ENCODE results near the gene ADD1. TPM values are rescaled to one million over a fixed set of nuclear protein-coding genes. Genes with fewer than 3 reads are reported as not detected.
"Not testable (repeated sequence)": the region's sequence is repeated elsewhere in the genome, so short reads cannot be mapped to it uniquely, and the experiment has no call there.

The ADD1 gene
- polyA plus RNA-seq, 4 donors = 233 to 278 (median 262) TPM

DNA sequence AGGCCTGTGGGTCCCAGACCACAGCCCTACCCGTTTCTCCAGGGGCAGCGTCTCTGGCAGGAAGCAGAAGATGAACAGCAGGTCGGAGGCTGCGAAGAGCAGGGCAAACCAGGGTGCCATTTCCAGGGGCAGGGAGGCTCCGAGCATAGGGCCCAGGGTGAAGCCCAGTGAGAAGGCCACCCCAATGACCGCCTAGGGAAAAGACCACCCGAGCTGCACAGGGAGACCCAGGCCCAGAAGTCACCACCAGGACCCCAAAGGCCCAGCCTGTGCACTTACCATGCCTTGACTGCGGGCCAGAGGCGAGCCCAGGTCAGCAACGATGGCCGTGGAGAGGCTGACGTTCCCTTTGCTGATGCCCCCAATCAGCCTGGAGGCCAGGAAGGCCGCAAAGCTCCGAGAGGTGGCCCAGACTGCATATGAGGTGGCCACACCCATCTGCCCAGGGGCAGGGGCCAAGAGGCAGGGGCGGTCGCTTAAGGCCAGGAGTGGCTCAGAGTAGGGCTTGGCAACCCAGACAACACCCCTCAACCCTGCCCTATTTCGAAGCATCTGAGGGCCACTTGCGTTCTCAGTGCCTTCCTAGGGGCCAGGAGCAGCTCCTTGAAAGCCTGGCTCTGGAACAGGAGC is 88.8 kb downstream of the ADD1 start:
- no peak for DNase-seq (ENCODE audit: low read depth in 4 of 4, low spot score in 2 of 4)

DNA sequence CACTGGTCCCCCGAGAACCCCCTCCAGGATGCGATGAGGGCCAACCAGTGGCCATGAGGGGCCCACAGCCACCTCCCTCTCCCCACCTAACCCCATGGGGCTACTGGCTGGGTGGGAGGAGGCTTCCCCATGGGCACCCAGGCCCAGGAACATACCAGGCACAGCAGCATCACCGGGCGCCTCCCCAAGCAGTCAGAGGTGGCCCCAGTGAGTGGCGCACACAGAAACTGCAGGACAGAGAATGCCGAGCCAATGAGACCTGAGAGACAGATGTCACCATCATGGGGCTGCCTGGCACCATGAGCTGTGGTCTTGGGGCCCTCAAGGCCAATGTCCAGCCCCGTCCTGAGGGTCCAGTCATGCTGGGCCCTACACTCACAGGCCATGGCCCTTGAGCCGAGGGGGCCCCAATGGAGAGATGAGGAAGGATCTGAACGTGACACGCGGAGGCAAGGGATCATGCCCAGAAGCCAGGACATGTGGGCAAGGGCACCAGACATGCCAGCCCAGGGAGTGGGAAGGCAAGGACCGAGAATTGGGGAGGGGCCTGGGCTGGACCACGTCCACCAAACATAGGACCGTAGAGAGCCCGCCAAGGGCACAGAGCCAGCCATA is 89.4 kb downstream of the ADD1 start:
- no peak for DNase-seq (ENCODE audit: low read depth in 4 of 4, low spot score in 2 of 4)

DNA sequence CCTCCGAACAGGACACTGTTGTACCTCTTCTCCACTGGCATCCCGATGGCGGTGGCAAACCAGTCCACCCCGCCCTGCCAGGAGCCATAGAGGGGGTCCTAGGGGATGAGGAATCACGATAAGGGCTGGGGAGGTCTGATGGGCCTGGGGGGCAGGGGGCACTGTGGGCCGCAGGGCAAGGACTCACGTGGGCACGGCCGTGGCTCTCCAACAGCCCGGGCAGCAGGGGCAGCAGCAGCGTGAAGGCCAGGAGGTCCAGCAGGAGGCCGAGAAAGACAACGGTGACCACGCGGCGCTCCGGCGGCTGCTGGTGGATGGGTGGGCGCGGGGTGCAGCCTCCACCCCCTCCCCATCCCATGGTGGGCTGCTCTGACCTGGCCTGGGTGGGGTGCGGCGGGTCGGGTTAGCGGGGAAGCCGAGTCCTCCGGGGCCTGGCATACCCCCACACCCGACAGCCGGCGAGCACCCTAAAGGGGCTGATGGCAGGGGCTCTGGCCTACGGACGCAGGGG is 90.0 kb downstream of the ADD1 start:
- no peak for DNase-seq (ENCODE audit: low read depth in 4 of 4, low spot score in 2 of 4)

- no peak for DNase-seq (ENCODE audit: low read depth in 4 of 4, low spot score in 2 of 4)
Measured at GRCh38 chr4:2934077-2934812, 90.6 kb downstream of the ADD1 start.

DNA sequence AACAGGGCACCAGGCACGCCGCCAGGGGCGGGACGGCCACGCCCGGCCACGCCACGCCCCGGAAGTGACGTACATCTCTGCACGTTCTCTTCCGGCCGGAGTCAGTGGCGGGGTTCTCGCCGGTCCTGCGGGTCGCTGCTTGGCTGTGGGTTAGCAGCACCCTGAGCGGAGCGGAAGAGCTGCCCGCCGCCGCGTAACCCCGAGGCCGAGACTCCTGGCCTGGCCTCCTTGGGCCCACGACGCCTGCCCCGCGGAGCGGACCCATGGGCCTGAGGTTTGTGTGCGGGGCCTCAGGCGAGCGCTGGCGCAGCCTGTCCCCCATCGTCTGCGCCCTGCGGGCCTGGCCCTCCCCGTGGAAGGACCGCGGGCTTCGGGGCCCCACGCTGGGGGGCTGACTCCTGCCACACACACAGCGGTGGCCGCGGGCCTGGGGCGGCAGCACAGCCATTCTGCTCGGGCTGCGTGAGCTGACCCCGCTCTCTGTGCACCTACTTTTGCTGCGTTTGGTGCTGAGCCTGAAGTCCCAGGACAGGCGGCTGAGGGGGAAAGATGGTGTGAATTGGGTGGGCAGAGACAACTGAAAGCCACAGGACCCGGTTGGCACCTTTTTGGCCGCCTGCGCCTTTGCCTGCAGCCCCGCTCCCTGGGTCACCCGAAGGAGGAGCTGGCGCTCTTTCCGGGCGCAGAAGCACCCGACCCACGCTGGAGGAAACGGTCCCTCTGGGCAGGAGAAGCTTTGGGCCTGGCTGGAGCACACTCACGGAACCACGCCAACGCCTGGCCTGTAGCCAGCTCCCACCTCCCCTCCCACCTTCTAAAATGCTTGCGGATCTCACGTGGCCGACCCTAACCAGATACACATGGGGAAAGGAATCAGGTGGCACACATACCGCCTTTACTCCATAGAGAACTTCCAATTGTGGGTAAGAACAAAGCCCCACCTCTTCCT is 91.4 kb downstream of the ADD1 start:
- peak; percentile 69 to 85 (median 80) for DNase-seq (ENCODE audit: low read depth in 4 of 4, low spot score in 2 of 4)

GRCh38 chr4:2935762-2936743 is 92.4 kb downstream of the ADD1 start:
- DNase-seq (ENCODE audit: low read depth in 4 of 4, low spot score in 2 of 4) = no peak

GRCh38 chr4:2936773-2937145 is 93.1 kb downstream of the ADD1 start:
- no peak for DNase-seq (ENCODE audit: low read depth in 4 of 4, low spot score in 2 of 4)

- DNase-seq (ENCODE audit: low read depth in 4 of 4, low spot score in 2 of 4) = no peak
Measured at GRCh38 chr4:2937146-2937857, 93.7 kb downstream of the ADD1 start.

- DNase-seq (ENCODE audit: low read depth in 4 of 4, low spot score in 2 of 4) = no peak
Measured at GRCh38 chr4:2937986-2938385, 94.3 kb downstream of the ADD1 start.

- DNase-seq (ENCODE audit: low read depth in 4 of 4, low spot score in 2 of 4) = not testable (repeated sequence)
Measured at GRCh38 chr4:2938411-2938810, 94.8 kb downstream of the ADD1 start.

DNA sequence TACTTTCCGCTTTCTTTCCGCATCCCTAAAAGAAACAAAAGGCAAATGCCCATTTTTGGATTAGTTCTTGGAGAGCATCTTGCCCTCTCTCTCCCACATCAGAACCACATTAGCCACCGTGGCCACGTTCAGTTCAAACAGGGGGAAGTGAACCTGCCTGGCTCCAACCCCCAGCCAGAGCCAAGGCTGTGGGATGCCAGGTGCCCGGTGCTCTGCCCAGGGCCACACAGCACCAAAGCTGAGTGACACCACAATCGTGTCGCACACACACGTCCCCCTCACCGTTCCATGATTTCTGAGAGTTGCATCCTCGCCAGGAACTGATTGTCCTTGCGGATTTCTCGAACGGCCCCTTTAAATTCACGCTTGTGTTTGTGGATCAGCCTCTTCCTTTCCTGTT is 95.3 kb downstream of the ADD1 start:
- no peak for DNase-seq (ENCODE audit: low read depth in 4 of 4, low spot score in 2 of 4)

DNA sequence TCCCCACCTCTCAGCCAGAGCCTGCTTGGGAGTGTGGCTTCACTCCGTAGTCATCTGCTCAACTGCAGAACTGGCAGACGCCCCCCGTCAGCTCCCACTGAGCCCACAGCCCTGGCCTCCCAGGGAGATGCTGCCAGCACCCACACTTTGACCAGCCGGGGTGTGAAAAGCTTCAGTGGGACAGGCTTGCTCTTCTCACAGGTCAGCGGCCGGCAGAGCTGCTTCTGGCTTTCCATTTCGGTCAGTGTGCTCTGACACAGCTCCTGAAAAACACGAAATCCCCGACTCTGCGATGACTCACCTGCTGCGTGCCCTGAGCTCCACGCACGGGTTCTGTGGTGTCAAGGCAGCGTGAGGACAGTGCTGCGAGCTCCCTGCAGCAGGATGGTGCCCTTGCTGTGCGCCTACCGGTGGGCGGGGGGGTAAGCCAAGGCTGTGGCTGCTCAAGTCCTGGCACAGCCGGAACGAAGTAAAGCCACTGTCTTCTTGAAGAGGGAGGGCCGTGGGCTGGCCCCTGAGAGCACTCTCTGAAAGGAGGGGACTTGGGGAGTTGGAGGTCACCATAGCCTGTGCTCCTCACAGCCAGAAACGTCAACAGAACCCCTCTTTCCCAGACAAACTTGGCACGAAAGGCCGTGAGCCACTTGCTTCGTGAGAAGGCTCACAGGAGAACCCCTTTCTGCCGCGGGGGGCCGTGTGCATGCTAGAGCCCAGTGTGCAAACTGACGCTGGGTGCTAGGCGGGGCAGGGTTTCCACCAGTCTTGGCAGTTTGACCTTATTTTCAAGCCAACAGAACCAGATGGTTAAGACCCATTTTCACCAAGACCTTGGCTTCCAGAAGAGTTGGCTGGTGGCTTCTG is 96.0 kb downstream of the ADD1 start:
- DNase-seq (ENCODE audit: low read depth in 4 of 4, low spot score in 2 of 4) = no peak

DNA sequence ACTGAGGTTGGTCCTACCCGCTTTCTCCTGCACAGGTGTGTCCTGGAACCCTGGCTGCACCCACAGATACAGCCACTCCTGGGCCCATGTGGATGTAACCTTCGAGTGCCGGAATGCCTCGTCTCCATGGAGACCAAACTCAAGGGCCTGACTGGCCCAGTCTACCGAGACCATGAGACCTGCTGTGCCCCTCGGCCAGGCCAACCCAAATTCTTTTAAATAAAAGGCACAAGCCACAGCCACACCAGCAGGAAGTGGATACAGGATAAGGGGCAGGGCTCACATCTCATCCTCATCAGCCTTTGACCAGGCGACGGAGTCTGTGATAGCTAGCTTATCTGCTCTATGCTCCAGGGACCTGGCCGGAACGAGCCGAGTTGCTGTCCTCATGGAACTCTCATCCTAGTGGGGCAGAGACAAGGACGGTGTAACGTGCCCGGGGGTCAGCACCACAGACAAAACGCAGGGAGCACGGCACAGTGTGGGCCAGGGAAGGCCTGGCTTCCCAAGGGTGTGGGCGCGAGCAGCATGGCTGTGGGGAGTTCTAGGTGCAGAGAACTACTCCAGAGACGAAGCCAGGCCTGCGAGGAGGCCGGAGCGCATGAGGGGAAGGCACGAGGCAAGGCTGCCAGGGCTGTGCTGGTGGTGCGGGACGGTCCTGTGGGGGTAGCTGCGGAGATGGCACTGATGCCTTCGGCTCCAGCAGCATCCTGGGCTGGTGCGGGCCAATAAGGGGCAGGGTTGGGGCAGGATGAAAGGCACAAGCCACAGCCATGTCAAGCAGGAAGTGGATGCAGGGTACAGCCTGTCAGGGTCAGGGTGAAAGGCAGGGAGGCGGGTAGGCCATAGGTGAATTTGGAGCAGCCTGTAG is 96.9 kb downstream of the ADD1 start:
- DNase-seq (ENCODE audit: low read depth in 4 of 4, low spot score in 2 of 4) = no peak

GRCh38 chr4:2941138-2942036 is 97.7 kb downstream of the ADD1 start:
- no peak for DNase-seq (ENCODE audit: low read depth in 4 of 4, low spot score in 2 of 4)

GRCh38 chr4:2942037-2942531 is 98.4 kb downstream of the ADD1 start:
- DNase-seq (ENCODE audit: low read depth in 4 of 4, low spot score in 2 of 4) = no peak
